ENCODE results near the gene CHGA. TPM values are rescaled to one million over a fixed set of nuclear protein-coding genes. Genes with fewer than 3 reads are reported as not detected.

CHGA gene
- total RNA-seq, 1 donor from 2014 or later = 5.4 TPM

DNA sequence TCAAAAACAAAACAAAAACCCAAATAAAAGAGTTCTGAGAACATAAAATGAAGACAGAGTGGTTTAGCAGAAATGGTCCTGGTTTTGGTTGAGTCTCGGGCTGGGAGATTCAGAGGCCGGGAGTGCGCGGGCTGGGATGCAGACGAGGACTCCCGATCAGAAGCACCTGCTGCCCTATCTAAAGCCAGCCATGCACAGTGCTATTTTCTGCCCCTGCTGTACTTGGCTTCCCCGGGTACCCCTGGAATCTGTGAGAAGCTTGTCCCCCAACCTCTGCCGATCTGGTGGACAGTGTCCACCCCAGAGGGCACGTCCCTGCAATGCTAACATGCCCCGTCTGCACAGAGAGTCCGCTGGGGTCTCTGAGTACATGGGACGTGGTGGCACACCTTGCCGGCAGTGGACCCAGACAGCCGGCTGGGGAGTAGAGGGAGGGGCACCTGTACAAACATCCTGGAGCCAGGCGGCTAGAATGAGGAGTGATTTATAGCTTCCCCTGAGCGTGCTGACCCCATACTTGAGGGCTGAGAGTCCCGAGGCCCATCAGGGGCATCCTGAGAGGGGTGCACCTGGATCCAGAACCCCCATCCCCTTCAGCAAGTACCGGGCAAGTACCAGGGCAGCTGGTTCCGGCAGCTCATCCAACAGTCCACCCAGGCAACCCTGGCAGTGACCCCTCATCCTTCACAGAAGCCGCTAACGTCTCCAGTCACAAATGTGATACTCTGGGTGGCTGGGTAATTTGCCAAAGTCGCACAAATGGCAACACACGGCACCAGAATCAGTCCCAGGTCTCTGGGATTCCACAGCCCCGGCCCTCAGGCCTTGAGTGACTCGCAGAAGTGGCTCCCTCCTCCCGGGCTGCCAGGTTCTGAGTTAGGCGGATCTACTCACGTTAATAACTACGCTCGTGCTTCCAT lies 37.1 kb downstream of the CHGA start:
- intact Hi-C loops (cut with DNase I) = no loop called here
- Histone ChIP-seq H3K9me3 (no peaks in the 10 kb centered on the region), H3K27me3 (no peaks in the 10 kb centered on the region), H3K36me3 (peaks cover 0 to 32% of the 10 kb centered on the region in 2 donors), H3K27ac (no peak overlapping the region), H3K4me1 (peaks cover 27% of the 10 kb centered on the region), H3K4me3 (no peak overlapping the region)
- TF ChIP-seq POLR2AphosphoS5 (IDR thresholded peaks at IDR 0.05; ENCODE audit: insufficient read depth in 1 of 2, low read depth in 1 of 2) (no peak), CTCF (IDR thresholded peaks at IDR 0.05) (no peak), POLR2A (IDR thresholded peaks at IDR 0.05) (no peak)
- DNase-seq (ENCODE audit: extremely low spot score in 2 of 2) = no peak

DNA sequence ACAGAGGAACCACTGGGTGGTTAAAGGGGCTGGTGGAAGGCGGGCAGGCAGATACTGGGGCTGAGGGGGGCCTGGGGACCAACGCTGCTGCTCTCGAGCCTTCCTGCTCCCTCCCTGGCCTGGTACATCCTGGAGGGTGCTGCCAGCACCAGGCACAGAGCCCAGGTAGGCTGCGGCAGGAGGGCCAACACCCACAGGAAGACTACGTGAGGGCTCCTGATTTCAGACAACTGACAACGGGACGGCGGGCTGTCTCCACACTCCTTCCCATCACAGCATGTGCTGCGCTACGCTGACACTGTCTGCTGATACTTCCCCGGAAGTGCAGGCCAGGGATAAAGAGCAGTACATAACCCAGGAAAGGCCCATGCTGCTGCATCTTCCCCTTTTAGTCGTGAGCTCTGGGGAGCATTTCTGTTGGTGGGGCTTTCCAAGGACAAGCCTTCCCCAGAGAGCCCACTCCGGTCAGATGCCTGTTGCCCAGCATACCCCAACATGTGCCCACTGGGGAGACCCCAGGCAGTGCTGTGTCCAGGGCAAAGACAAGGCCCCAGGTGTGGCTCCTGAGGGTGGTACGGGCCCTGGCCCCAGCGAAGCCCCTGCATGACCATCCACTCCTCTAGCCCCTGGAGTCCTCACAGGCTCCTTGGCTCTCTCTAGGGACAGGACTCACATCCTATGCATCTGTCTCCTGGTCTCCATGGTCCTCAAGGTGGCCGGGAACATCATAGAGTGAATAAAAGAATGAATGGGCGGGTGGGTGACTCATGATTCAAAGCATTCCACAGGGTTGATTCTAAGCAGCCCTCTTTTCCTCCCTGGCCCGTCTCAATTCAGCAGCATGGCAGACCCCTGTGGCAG lies 38.0 kb downstream of the CHGA start:
- H3K4me1 ChIP-seq = peaks cover 27% of the 10 kb centered on the region
- H3K27ac ChIP-seq = no peak overlapping the region
- peaks cover 0 to 32% of the 10 kb centered on the region in 2 donors for H3K36me3 ChIP-seq
- intact Hi-C loops (cut with DNase I) = no loop called here
- H3K27me3 ChIP-seq = no peaks in the 10 kb centered on the region
- DNase-seq (ENCODE audit: extremely low spot score in 2 of 2) = no peak
- H3K9me3 ChIP-seq = no peaks in the 10 kb centered on the region
- H3K4me3 ChIP-seq = no peak overlapping the region
- TF ChIP-seq POLR2A (IDR thresholded peaks at IDR 0.05) = no peak
- no peak for TF ChIP-seq CTCF (IDR thresholded peaks at IDR 0.05)
- TF ChIP-seq POLR2AphosphoS5 (IDR thresholded peaks at IDR 0.05; ENCODE audit: insufficient read depth in 1 of 2, low read depth in 1 of 2) = no peak

DNA sequence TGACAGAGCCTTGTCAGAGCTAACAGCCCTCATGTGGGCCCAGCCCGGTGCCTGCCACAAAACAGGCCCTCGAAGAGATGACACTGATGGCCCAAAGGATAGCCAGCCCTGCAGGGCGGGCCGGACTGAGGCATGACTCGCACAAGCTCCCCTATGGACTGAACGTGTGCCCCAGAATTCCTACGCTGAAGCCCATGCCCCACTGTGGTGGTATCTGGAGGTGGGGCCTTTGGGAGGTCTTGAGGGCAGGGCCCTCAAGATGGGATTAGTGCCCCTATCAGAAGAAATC lies 38.6 kb downstream of the CHGA start:
- H3K9me3 ChIP-seq = no peaks in the 10 kb centered on the region
- DNase-seq (ENCODE audit: extremely low spot score in 2 of 2) = no peak
- no peaks in the 10 kb centered on the region for H3K27me3 ChIP-seq
- intact Hi-C loops (cut with DNase I) = no loop called here
- peaks cover 27% of the 10 kb centered on the region for H3K4me1 ChIP-seq
- no peak overlapping the region for H3K27ac ChIP-seq
- no peak overlapping the region for H3K4me3 ChIP-seq
- TF ChIP-seq CTCF (IDR thresholded peaks at IDR 0.05) (no peak), POLR2AphosphoS5 (IDR thresholded peaks at IDR 0.05; ENCODE audit: insufficient read depth in 1 of 2, low read depth in 1 of 2) (no peak), POLR2A (IDR thresholded peaks at IDR 0.05) (no peak)
- peaks cover 0 to 32% of the 10 kb centered on the region in 2 donors for H3K36me3 ChIP-seq

GRCh38 chr14:92962031-92962830 lies 39.3 kb downstream of the CHGA start:
- Histone ChIP-seq H3K4me1 (peaks cover 27% of the 10 kb centered on the region), H3K27ac (no peak overlapping the region), H3K9me3 (no peaks in the 10 kb centered on the region), H3K36me3 (peaks cover 0 to 27% of the 10 kb centered on the region in 2 donors), H3K27me3 (no peaks in the 10 kb centered on the region), H3K4me3 (no peak overlapping the region)
- intact Hi-C loops (cut with DNase I) = no loop called here
- no peak for DNase-seq (ENCODE audit: extremely low spot score in 2 of 2)
- no peak for TF ChIP-seq POLR2A (IDR thresholded peaks at IDR 0.05)
- no peak for TF ChIP-seq POLR2AphosphoS5 (IDR thresholded peaks at IDR 0.05; ENCODE audit: insufficient read depth in 1 of 2, low read depth in 1 of 2)
- no peak for TF ChIP-seq CTCF (IDR thresholded peaks at IDR 0.05)
